ENCODE data around the gene TAF8. TPM values are rescaled to one million over a fixed set of nuclear protein-coding genes. Genes with fewer than 3 reads are reported as not detected.
"Not testable (repeated sequence)": the region's sequence is repeated elsewhere in the genome, so short reads cannot be mapped to it uniquely, and the experiment has no call there.

Gene TAF8
- total RNA-seq, 4 donors from 2014 or later = 15.8 to 24.0 (median 18.9) TPM

GRCh38 chr6:42028234-42029061 lies 21.9 kb upstream of the TAF8 start:
- TF ChIP-seq, protein P1, sequence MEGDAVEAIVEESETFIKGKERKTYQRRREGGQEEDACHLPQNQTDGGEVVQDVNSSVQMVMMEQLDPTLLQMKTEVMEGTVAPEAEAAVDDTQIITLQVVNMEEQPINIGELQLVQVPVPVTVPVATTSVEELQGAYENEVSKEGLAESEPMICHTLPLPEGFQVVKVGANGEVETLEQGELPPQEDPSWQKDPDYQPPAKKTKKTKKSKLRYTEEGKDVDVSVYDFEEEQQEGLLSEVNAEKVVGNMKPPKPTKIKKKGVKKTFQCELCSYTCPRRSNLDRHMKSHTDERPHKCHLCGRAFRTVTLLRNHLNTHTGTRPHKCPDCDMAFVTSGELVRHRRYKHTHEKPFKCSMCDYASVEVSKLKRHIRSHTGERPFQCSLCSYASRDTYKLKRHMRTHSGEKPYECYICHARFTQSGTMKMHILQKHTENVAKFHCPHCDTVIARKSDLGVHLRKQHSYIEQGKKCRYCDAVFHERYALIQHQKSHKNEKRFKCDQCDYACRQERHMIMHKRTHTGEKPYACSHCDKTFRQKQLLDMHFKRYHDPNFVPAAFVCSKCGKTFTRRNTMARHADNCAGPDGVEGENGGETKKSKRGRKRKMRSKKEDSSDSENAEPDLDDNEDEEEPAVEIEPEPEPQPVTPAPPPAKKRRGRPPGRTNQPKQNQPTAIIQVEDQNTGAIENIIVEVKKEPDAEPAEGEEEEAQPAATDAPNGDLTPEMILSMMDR (IDR thresholded peaks at IDR 0.05) = no peak
- TF ChIP-seq POLR2A (IDR thresholded peaks at IDR 0.05) = no peak
- 82 to 86% methylated on average over 17 of the region's 17 CpGs for WGBS, 2 donors
- no peak overlapping the region for H3K4me3 ChIP-seq (ENCODE audit: low read depth, poor library complexity, severe bottlenecking)
- DNase-seq (ENCODE audit: low spot score in 2 of 2) = no peak
- intact Hi-C loops (cut with DNase I; ENCODE audit: low total_unique reads) = no loop called here

GRCh38 chr6:42029062-42029685 lies 21.1 kb upstream of the TAF8 start:
- no peak for TF ChIP-seq POLR2A (IDR thresholded peaks at IDR 0.05)
- TF ChIP-seq, protein P1 (IDR thresholded peaks at IDR 0.05) = no peak
- no peak overlapping the region for H3K4me3 ChIP-seq (ENCODE audit: low read depth, poor library complexity, severe bottlenecking)
- DNase-seq (ENCODE audit: low spot score in 2 of 2) = no peak
- WGBS, 2 donors = 95 to 99% methylated on average over 6 of the region's 6 CpGs
- intact Hi-C loops (cut with DNase I; ENCODE audit: low total_unique reads) = no loop called here

- intact Hi-C loops (cut with DNase I; ENCODE audit: low total_unique reads) = no loop called here
- WGBS, 2 donors = 95 to 96% methylated on average over 3 of the region's 3 CpGs
Observed at GRCh38 chr6:42029881-42030280, 20.4 kb upstream of the TAF8 start.

DNA sequence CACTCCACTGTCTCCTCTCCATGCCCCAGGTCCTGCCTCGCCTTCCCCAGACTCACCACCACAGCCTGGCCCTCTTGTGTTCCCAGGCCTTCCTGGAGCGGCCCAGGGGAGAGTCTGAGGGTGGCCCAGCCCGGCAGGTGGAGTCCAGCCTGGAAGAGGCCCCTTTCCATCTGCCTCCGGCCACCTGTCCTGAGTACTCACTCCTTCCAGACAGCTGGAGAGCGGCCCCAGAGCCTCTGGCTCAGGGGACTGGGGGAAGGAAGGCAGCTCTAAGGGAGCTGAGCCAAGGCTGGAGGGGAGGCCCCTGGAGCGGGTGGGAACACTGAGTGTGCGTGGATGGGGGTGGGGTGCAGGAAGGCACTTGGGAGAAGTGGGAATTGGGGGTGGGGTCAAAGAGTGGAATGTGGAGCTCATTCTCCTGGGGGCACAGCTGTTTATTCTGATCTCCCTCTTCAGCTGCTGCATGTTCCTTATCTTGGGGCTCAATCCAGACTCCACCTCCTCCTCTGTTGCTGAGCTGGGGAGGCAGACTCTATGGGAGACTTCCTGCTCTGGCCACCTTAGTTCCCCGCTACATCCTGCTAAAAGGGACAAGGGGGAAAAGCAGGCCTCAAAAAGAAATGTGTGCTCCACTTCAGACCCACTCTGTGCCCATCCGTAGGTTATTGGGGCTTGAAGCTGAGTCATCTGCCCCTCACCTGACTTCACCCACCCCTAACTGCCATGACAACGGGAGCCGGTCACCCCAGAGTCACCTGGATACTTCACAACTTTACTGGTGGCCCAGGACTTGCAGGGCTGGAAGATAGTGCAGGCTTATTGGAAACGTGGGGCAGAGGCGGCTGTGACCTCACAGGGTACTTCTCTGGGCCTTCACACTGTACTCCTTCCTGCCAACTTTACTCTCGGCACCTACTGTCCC lies 19.5 kb upstream of the TAF8 start:
- intact Hi-C loops (cut with DNase I; ENCODE audit: low total_unique reads) = no loop called here
- TF ChIP-seq POLR2A (IDR thresholded peaks at IDR 0.05) = no peak
- TF ChIP-seq, protein P1 (IDR thresholded peaks at IDR 0.05) = no peak
- DNase-seq (ENCODE audit: low spot score in 2 of 2) = no peak
- WGBS, 2 donors = 67 to 70% methylated on average over 14 of the region's 14 CpGs
- H3K4me3 ChIP-seq (ENCODE audit: low read depth, poor library complexity, severe bottlenecking) = no peak overlapping the region

More at GRCh38 chr6:42029881-42030280, 20.4 kb upstream of the TAF8 start:
- no peak for TF ChIP-seq POLR2A (IDR thresholded peaks at IDR 0.05)
- TF ChIP-seq, protein P1 (IDR thresholded peaks at IDR 0.05) = no peak
- H3K4me3 ChIP-seq (ENCODE audit: low read depth, poor library complexity, severe bottlenecking) = no peak overlapping the region
- no peak for DNase-seq (ENCODE audit: low spot score in 2 of 2)

- H3K4me3 ChIP-seq (ENCODE audit: low read depth, poor library complexity, severe bottlenecking) = no peak overlapping the region
- 83 to 90% methylated on average over 6 of the region's 6 CpGs for WGBS, 2 donors
- intact Hi-C loops (cut with DNase I; ENCODE audit: low total_unique reads) = no loop called here
- DNase-seq (ENCODE audit: low spot score in 2 of 2) = no peak
- TF ChIP-seq, protein P1 (IDR thresholded peaks at IDR 0.05) = no peak
- TF ChIP-seq POLR2A (IDR thresholded peaks at IDR 0.05) = no peak
Observed at GRCh38 chr6:42032366-42032765, 18.0 kb upstream of the TAF8 start.

GRCh38 chr6:42037669-42038068 lies 12.7 kb upstream of the TAF8 start:
- DNase-seq (ENCODE audit: low spot score in 2 of 2); intact Hi-C loops (cut with DNase I; ENCODE audit: low total_unique reads); H3K4me3 ChIP-seq (ENCODE audit: low read depth, poor library complexity, severe bottlenecking): not testable (repeated sequence)
- WGBS, 2 donors = 92 to 97% methylated on average over 15 of the region's 15 CpGs

All from lower leg skin (tissue), 4 donors.